Thyroid gland (tissue), 4 donors: ENCODE measurements around the gene PAGE2B.

Experiments
- CTCF ChIP-seq, 6 experiments: fragments of 200-600 bp in 3 of 6; fragments of 450-650 bp in 3 of 6; sonication (generic) in 3 of 6; IDR thresholded peaks; one replicate each; pipeline ENCODE4 v1.5.1; 2016 to 2019; ENCODE audit warnings: antibody characterized with exemption in 6 of 6, mild to moderate bottlenecking in 2 of 6, inconsistent platforms in 1 of 6, moderate library complexity in 1 of 6
- POLR2A ChIP-seq, 2 donors: fragments of 450-650 bp; IDR thresholded peaks; one replicate each; pipeline ENCODE4 v1.6.1; 2017; ENCODE audit warnings: antibody characterized with exemption in 2 of 2, mild to moderate bottlenecking in 2 of 2, moderate library complexity in 1 of 2

GRCh38 chrX:55119712-55120111 lies 44.9 kb downstream of the PAGE2B start:
- no peak for TF ChIP-seq POLR2A (IDR thresholded peaks at IDR 0.05)
- no peak for TF ChIP-seq CTCF (IDR thresholded peaks at IDR 0.05)
